PC-3 (cell line): ENCODE data around the gene HYAL2. TPM values are rescaled to one million over a fixed set of nuclear protein-coding genes. Genes with fewer than 3 reads are reported as not detected.

Experiments used
- ATAC-seq: fragments of 200-7000 bp; cut with Tn5 transposase; 2 replicates; pipeline ENCODE4 v1.9.1; 2020; ENCODE audit warnings: mild to moderate bottlenecking, moderate library complexity
- BruUV-seq: library from RNA; stranded (reverse); fragments of 400-500 nt; replicated peaks from 2 replicates; lab custom pipeline; 2021; lab: Mats Ljungman, UMichigan
- CTCF ChIA-PET: fragments of 300-600 bp; sonication (Branson Sonifier 250); formaldehyde crosslinking; loops from one replicate; lab custom pipeline; 2022; ENCODE audit warnings: antibody characterized with exemption; lab: Charles Lee
- POLR2A ChIA-PET: fragments of 300-600 bp; sonication (Branson Sonifier 250); formaldehyde crosslinking; loops from one replicate; lab custom pipeline; 2022; ENCODE audit warnings: antibody characterized with exemption; ENCODE audit not compliant: unreplicated experiment; lab: Charles Lee
- DNase-seq: peaks from one replicate; pipeline ENCODE4 v3.0.0-alpha.2; 2015
- H2AFZ ChIP-seq: fragments of 300-600 bp; sonication (generic); 2 replicates; pipeline ENCODE4 v1.6.0; 2016; ENCODE audit warnings: antibody characterized with exemption, low read length
- H3F3A ChIP-seq: fragments of 300-600 bp; sonication (generic); one replicate; pipeline ENCODE4 v1.6.0; 2017; ENCODE audit warnings: antibody characterized with exemption, low read length, control low read depth, mild to moderate bottlenecking; ENCODE audit not compliant: unreplicated experiment
- H3K27ac ChIP-seq: fragments of 300-600 bp; sonication (generic); 2 replicates; pipeline ENCODE4 v1.5.1; 2016; ENCODE audit warnings: mild to moderate bottlenecking, low read length
- H3K27me3 ChIP-seq: fragments of 300-600 bp; sonication (generic); 2 replicates; pipeline ENCODE4 v1.6.1; 2016; ENCODE audit warnings: low read length, mixed read lengths
- H3K36me3 ChIP-seq: fragments of 300-600 bp; sonication (generic); 2 replicates; pipeline ENCODE4 v1.6.1; 2016; ENCODE audit warnings: low read depth, mixed run types, low read length, mixed read lengths
- H3K4me1 ChIP-seq: fragments of 300-600 bp; sonication (generic); 2 replicates; pipeline ENCODE4 v1.5.1; 2016; ENCODE audit warnings: low read length; ENCODE audit not compliant: insufficient read depth
- H3K4me2 ChIP-seq: fragments of 300-600 bp; sonication (generic); 2 replicates; pipeline ENCODE4 v1.6.0; 2016; ENCODE audit warnings: low read length
- H3K4me3 ChIP-seq: fragments of 300-600 bp; sonication (generic); 2 replicates; pipeline ENCODE4 v1.5.1; 2016; ENCODE audit warnings: mild to moderate bottlenecking, low read length, mixed read lengths
- H3K79me2 ChIP-seq: fragments of 300-600 bp; sonication (generic); 2 replicates; pipeline ENCODE4 v1.6.1; 2017; ENCODE audit warnings: low read length, mixed read lengths
- H3K9ac ChIP-seq: fragments of 300-600 bp; sonication (generic); 2 replicates; pipeline ENCODE4 v1.6.0; 2016; ENCODE audit warnings: mild to moderate bottlenecking, low read length
- H3K9me2 ChIP-seq: fragments of 300-600 bp; sonication (generic); replicated peaks from 2 replicates; pipeline ENCODE4 v1.6.1; 2016; ENCODE audit warnings: mixed run types, low read length, mixed read lengths
- H3K9me3 ChIP-seq: fragments of 300-600 bp; sonication (generic); 2 replicates; pipeline ENCODE4 v1.6.1; 2016; ENCODE audit warnings: low read length, mixed read lengths
- H4K20me1 ChIP-seq: fragments of 300-600 bp; sonication (generic); 2 replicates; pipeline ENCODE4 v1.6.1; 2016; ENCODE audit warnings: low read length, mixed read lengths
- EZH2 ChIP-seq: fragments of 300-600 bp; sonication (generic); IDR thresholded peaks from one replicate; pipeline ENCODE4 v1.6.1; 2017; ENCODE audit warnings: antibody characterized with exemption, mild to moderate bottlenecking, low read length; ENCODE audit not compliant: unreplicated experiment
- EZH2phosphoT487 ChIP-seq: fragments of 300-600 bp; sonication (generic); IDR thresholded peaks from 2 replicates; pipeline ENCODE4 v1.6.1; 2018; ENCODE audit warnings: mild to moderate bottlenecking, antibody characterized with exemption, low read length, borderline replicate concordance
- intact Hi-C: fragments of 100-400 bp; cut with micrococcal nuclease; formaldehyde crosslinking; loops from 2 replicates; pipeline ENCODE4 v1.9.0; 2023
- total RNA-seq: library from RNA; depleted of rRNA; stranded (reverse); fragments of >200 nt; gene quantifications from 2 replicates; pipeline ENCODE4 v1.2.3, GENCODE V29; 2014
- TF ChIP-seq, protein P1 (sequence below): fragments of 300-600 bp; sonication (generic); conservative IDR thresholded peaks from 2 replicates; pipeline ENCODE4 v1.5.1; 2017; ENCODE audit warnings: antibody characterized with exemption, low read depth, mild to moderate bottlenecking, low read length

HYAL2 gene
- total RNA-seq, 1 experiment from 2014 or later = 97.8 TPM

DNA sequence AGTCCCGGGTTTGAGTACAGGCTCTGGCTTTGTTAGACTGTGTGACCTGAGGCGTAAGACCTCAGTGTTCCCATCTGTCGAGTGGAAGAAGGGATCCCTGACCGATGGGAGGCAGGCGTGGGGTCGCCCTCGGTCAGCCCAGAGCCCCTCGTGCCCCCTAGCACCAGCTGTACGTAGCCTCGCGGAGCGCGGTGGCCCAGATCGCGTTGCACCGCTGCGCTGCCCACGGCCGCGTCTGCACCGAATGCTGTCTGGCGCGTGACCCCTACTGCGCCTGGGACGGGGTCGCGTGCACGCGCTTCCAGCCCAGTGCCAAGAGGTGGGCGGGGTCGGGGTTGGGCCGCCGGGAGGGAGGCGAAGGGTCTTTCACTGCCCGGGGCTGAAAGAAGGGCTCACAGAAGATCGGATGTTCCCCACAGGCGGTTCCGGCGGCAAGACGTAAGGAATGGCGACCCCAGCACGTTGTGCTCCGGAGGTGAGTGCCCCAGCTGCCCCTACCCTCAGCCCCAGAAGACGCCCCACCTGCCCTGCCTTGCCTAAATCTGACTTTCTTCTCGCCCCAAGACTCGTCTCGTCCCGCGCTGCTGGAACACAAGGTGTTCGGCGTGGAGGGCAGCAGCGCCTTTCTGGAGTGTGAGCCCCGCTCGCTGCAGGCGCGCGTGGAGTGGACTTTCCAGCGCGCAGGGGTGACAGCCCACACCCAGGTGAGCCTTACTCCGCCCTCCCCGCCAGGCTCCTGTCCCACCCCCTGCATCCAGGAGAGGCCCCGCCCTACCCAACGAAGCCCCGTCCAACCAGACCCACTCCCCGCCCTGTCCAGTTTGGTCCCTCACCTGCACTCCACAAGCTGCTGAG is 47.2 kb downstream of the HYAL2 start:
- no peaks in the 10 kb centered on the region for H3K9me2 ChIP-seq
- intact Hi-C loops = no loop called here
- no peak overlapping the region for H3K4me2 ChIP-seq
- ATAC-seq (no peak), DNase-seq (no peak)
- H3K9me3 ChIP-seq = no peaks in the 10 kb centered on the region
- no peaks in the 10 kb centered on the region for H3K36me3 ChIP-seq
- BruUV-seq = no TSS peak
- no peak overlapping the region for H3K4me3 ChIP-seq
- H3K9ac ChIP-seq = no peak overlapping the region
- CTCF ChIA-PET = interaction anchor here (0.6 to 1.0 kb wide), 2 partner anchors 9 to 22 kb away, joined by 3 to 5 read pairs; no protein-coding TSS in a partner anchor
- no peak overlapping the region for H2AFZ ChIP-seq
- H3K27me3 ChIP-seq = no peaks in the 10 kb centered on the region
- 0 out of 2 replicates have a peak, but pooled peaks cover 3% of the 10 kb centered on the region for H3K79me2 ChIP-seq
- H3K4me1 ChIP-seq = peaks cover 16% of the 10 kb centered on the region
- H3F3A ChIP-seq = no peaks in the 10 kb centered on the region
- TF ChIP-seq, protein P1, sequence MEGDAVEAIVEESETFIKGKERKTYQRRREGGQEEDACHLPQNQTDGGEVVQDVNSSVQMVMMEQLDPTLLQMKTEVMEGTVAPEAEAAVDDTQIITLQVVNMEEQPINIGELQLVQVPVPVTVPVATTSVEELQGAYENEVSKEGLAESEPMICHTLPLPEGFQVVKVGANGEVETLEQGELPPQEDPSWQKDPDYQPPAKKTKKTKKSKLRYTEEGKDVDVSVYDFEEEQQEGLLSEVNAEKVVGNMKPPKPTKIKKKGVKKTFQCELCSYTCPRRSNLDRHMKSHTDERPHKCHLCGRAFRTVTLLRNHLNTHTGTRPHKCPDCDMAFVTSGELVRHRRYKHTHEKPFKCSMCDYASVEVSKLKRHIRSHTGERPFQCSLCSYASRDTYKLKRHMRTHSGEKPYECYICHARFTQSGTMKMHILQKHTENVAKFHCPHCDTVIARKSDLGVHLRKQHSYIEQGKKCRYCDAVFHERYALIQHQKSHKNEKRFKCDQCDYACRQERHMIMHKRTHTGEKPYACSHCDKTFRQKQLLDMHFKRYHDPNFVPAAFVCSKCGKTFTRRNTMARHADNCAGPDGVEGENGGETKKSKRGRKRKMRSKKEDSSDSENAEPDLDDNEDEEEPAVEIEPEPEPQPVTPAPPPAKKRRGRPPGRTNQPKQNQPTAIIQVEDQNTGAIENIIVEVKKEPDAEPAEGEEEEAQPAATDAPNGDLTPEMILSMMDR = no peak
- TF ChIP-seq EZH2phosphoT487 = no peak
- TF ChIP-seq EZH2 = no peak
- POLR2A ChIA-PET = no interaction called here
- no peak overlapping the region for H3K27ac ChIP-seq
- H4K20me1 ChIP-seq = no peaks in the 10 kb centered on the region

DNA sequence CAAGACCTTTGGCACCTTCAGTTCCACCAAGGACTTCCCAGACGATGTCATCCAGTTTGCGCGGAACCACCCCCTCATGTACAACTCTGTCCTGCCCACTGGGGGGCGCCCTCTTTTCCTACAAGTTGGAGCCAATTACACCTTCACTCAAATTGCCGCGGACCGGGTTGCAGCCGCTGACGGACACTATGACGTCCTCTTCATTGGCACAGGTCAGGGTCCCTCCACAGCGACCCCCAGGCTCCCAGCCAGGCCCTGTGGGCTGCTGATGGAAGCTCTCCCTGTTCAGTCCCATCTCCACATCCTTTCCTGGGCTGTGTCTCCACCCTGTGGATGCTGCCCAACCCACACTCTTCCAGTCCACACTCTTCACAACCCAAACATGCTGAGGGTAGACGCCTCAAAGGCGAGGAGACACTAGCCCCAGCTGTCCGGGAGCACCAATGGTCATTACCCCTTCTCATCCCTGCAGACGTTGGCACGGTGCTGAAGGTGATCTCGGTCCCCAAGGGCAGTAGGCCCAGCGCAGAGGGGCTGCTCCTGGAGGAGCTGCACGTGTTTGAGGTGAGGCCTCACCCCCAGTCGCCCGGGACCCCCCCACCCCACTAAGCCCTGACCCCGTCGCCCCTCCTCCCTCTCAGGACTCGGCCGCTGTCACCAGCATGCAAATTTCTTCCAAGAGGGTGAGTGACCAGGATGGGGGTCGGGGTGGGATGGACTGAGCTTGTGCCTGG is 48.0 kb downstream of the HYAL2 start:
- H2AFZ ChIP-seq = no peak overlapping the region
- H3K4me3 ChIP-seq = no peak overlapping the region
- H4K20me1 ChIP-seq = no peaks in the 10 kb centered on the region
- ATAC-seq (peak; percentile 16), DNase-seq (peak; percentile 68)
- no peaks in the 10 kb centered on the region for H3K36me3 ChIP-seq
- ChIA-PET CTCF (interaction anchor here (0.6 to 1.0 kb wide), 2 partner anchors 10 to 23 kb away, joined by 3 to 5 read pairs; no protein-coding TSS in a partner anchor), POLR2A (no interaction called here)
- no peak overlapping the region for H3K4me2 ChIP-seq
- peaks cover 24% of the 10 kb centered on the region for H3K4me1 ChIP-seq
- H3F3A ChIP-seq = no peaks in the 10 kb centered on the region
- no peak overlapping the region for H3K9ac ChIP-seq
- H3K79me2 ChIP-seq = 0 out of 2 replicates have a peak, but pooled peaks cover 3% of the 10 kb centered on the region
- no peaks in the 10 kb centered on the region for H3K9me3 ChIP-seq
- no peaks in the 10 kb centered on the region for H3K9me2 ChIP-seq
- TF ChIP-seq EZH2 = no peak
- TF ChIP-seq EZH2phosphoT487 = no peak
- TF ChIP-seq, protein P1 = peak; percentile 97
- no peak overlapping the region for H3K27ac ChIP-seq
- intact Hi-C loops = loop anchor here (1.0 kb wide), 1 partner anchor 50 kb away; no protein-coding TSS in a partner anchor
- no peaks in the 10 kb centered on the region for H3K27me3 ChIP-seq
- BruUV-seq = no TSS peak
